Hematopoietic multipotent progenitor cell treated with erythropoietin and hydrocortisone succinate and interleukin-3 and kit ligand, for 4 days (in vitro differentiated cells): ENCODE results near the gene ITGB2.

Source experiments
- DNase-seq: peaks from one replicate; pipeline ENCODE4 v3.0.0-alpha.2; 2015

ITGB2 gene

GRCh38 chr21:44894687-44895302 is 25.9 kb downstream of the ITGB2 start:
- DNase-seq = no peak

- no peak for DNase-seq
Measured at GRCh38 chr21:44893948-44894656, 26.6 kb downstream of the ITGB2 start.

GRCh38 chr21:44893278-44893556 is 27.5 kb downstream of the ITGB2 start:
- DNase-seq = no peak

- DNase-seq = peak; percentile 81
Measured at GRCh38 chr21:44892536-44893277, 28.0 kb downstream of the ITGB2 start.

- DNase-seq = no peak
Measured at GRCh38 chr21:44892095-44892494, 28.6 kb downstream of the ITGB2 start.

- DNase-seq = no peak
Measured at GRCh38 chr21:44891631-44892031, 29.1 kb downstream of the ITGB2 start.

GRCh38 chr21:44890961-44891541 is 29.6 kb downstream of the ITGB2 start:
- DNase-seq = no peak

- DNase-seq = no peak
Measured at GRCh38 chr21:44890338-44890931, 30.3 kb downstream of the ITGB2 start.

- no peak for DNase-seq
Measured at GRCh38 chr21:44889625-44890337, 30.9 kb downstream of the ITGB2 start.

- DNase-seq = no peak
Measured at GRCh38 chr21:44888581-44889550, 31.8 kb downstream of the ITGB2 start.

GRCh38 chr21:44887807-44888580 is 32.7 kb downstream of the ITGB2 start:
- DNase-seq = no peak

GRCh38 chr21:44887126-44887806 is 33.4 kb downstream of the ITGB2 start:
- DNase-seq = no peak

GRCh38 chr21:44886113-44887075 is 34.3 kb downstream of the ITGB2 start:
- DNase-seq = no peak

GRCh38 chr21:44885615-44886014 is 35.1 kb downstream of the ITGB2 start:
- DNase-seq = no peak

GRCh38 chr21:44884097-44884496 is 36.6 kb downstream of the ITGB2 start:
- DNase-seq = peak; percentile 12

- DNase-seq = no peak
Measured at GRCh38 chr21:44883250-44883649, 37.4 kb downstream of the ITGB2 start.

GRCh38 chr21:44881198-44881872 is 39.4 kb downstream of the ITGB2 start:
- peak; percentile 48 for DNase-seq
